ENCODE results near the gene TMPRSS7. TPM values are rescaled to one million over a fixed set of nuclear protein-coding genes. Genes with fewer than 3 reads are reported as not detected.

TMPRSS7 gene
- total RNA-seq, 4 donors from 2014 or later, result not detected

DNA sequence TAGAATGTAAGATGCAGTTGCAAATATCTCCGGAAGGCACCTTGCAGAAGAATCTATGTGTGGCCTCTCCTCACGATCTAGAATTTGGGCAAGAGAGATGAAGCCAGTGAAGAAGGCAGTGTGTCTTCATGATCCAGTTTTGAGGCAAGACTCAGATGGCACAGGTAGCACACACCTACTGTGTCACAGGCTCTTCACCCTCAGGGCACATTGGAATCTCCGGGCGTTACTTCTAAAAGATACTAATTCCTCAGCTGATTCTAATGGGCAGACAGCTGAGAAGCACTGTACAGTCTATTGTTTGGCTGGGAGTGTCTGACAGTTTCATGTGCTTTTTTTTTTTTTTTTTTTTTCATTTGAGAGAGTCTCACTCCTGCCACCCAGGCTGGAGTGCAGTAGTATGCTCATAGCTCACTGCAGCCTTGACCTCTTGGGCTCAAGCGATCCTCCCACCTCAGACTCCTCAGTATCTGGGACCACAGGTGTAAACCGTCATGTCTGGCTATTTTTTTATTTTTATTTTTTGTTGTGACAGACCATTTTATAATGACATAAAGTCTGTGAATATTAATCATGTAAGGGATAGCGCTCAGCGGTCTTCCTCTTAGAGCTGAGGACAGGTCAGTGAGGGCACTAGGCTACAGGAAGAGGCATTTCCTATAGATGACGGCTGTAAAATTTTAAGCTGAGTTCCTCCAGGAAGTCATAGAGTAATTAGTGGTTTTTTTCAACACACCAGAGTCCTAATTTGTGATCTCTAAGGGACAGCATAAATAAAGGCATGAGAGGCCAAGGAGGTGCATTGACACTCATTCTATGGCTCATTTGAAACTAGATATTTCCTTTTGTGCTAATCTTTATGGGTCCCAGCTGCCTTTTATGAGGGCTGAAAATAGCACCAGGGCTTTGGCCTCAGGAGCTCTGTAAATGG lies 55.7 kb downstream of the TMPRSS7 start:
- no peaks in the 10 kb centered on the region for H3K9me3 ChIP-seq
- 44 to 66% methylated on average over 3 to 9 of the region's 9 CpGs for WGBS, 2 donors (ENCODE audit: low coverage in 1 of 2)
- H3K27me3 ChIP-seq, result no peaks in the 10 kb centered on the region
- peaks cover 3 to 75% (median 36%) of the 10 kb centered on the region in 4 donors for H3K4me1 ChIP-seq
- no peak for DNase-seq
- peak overlapping the region; percentile 67 to 76 (median 72) for H3K27ac ChIP-seq
- TF ChIP-seq, protein P1, sequence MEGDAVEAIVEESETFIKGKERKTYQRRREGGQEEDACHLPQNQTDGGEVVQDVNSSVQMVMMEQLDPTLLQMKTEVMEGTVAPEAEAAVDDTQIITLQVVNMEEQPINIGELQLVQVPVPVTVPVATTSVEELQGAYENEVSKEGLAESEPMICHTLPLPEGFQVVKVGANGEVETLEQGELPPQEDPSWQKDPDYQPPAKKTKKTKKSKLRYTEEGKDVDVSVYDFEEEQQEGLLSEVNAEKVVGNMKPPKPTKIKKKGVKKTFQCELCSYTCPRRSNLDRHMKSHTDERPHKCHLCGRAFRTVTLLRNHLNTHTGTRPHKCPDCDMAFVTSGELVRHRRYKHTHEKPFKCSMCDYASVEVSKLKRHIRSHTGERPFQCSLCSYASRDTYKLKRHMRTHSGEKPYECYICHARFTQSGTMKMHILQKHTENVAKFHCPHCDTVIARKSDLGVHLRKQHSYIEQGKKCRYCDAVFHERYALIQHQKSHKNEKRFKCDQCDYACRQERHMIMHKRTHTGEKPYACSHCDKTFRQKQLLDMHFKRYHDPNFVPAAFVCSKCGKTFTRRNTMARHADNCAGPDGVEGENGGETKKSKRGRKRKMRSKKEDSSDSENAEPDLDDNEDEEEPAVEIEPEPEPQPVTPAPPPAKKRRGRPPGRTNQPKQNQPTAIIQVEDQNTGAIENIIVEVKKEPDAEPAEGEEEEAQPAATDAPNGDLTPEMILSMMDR (IDR thresholded peaks at IDR 0.05), result no peak
- TF ChIP-seq POLR2AphosphoS5 (IDR thresholded peaks at IDR 0.05), result peak in 1 of 3 donors; percentile 31
- TF ChIP-seq POLR2A (IDR thresholded peaks at IDR 0.05), result no peak
- no peak for TF ChIP-seq EP300 (IDR thresholded peaks at IDR 0.05; ENCODE audit: low read depth)
- intact Hi-C loops (cut with DNase I; ENCODE audit: low total_unique reads), result no loop called here
- in situ Hi-C loops (cut with MboI; ENCODE audit: low pct_ligation_motif_present in 1 of 4, low pct_unique_long_range_greater_than_20kb in 1 of 4, low sequenced_read_pairs in 3 of 4), result no loop called here
- no peak overlapping the region for H3K4me3 ChIP-seq
- H3K36me3 ChIP-seq, result no peaks in the 10 kb centered on the region

DNA sequence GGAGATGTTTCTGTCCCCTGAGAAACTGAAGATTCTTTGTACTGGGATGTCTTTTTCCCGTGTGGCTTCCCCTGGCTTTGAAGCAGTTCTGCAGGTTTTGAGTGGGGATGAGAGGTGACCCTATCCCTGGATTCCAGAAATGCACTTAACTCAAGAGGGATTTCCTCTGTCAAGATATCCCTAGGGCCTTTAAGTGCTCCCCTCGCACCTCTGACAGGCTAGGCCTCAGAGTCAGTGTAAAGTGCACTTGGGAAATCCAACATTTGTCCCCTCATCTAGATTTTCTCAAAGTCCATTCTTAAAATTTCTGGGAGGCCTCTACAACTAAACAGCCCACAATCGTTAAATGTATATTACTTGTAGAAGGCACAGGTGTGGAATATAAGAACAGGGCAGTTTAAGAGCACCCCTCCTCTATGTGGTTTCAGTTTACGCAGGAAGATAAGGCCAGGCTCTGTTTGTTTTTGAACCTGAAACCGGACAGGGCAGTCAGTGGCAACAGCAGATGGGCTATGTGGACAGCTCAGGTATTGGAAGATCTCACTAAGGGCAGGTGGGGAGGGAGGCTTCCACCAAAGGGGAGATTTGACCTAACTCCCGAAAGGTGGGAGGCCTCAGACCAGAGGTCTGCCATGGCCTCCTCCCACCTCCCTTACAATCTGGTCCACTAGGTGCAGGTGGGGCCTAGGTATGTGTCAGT lies 56.5 kb downstream of the TMPRSS7 start:
- intact Hi-C loops (cut with DNase I; ENCODE audit: low total_unique reads), result no loop called here
- TF ChIP-seq EP300 (IDR thresholded peaks at IDR 0.05; ENCODE audit: low read depth) (no peak), POLR2AphosphoS5 (IDR thresholded peaks at IDR 0.05) (peak in 2 of 3 donors; percentile 41 to 48)
- no peaks in the 10 kb centered on the region for H3K9me3 ChIP-seq
- H3K4me1 ChIP-seq, result peaks cover 3 to 72% (median 32%) of the 10 kb centered on the region in 4 donors
- in situ Hi-C loops (cut with MboI; ENCODE audit: low pct_ligation_motif_present in 1 of 4, low pct_unique_long_range_greater_than_20kb in 1 of 4, low sequenced_read_pairs in 3 of 4), result no loop called here
- H3K27ac ChIP-seq, result peak overlapping the region; percentile 67 to 76 (median 72)
- no peaks in the 10 kb centered on the region for H3K36me3 ChIP-seq
- no peak overlapping the region for H3K4me3 ChIP-seq
- DNase-seq, result peak; percentile 44
- no peaks in the 10 kb centered on the region for H3K27me3 ChIP-seq
- 57 to 86% methylated on average over 3 to 6 of the region's 6 CpGs for WGBS, 2 donors (ENCODE audit: low coverage in 1 of 2)

DNA sequence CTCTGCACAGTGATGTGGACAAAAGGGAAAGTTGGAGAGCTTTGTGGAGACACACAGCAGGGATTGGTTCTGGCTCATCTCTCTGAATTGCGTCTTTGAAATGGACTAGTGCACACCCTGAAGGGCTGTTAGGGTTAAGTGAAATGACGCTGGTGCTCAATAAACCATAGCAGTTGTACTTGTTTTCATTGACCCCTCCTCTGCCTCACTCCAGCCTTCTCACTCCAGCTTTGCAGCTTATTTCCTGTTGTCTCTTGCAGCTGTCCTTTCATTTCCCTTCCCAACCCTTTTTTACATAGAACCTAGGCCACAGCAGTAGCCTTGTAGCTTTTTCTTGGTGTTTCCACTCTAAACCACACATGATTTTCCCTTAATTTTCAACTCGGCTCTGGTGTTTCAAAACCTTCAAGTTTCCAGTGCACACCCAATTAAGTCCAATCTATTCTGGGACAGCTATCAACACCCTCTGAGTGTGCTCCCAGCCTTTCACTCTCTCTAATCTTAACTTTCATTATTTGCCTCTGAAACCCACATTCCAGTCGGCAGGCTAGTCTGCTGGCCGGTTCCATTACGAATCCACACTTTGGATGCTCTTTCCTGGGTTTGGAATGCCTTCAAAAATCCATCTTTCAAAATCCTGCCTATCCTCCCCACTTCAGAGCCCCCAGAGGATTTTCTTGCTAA lies 58.1 kb downstream of the TMPRSS7 start:
- Histone ChIP-seq H3K27ac (peak overlapping the region; percentile 49 to 70 (median 63)), H3K27me3 (no peaks in the 10 kb centered on the region), H3K9me3 (no peaks in the 10 kb centered on the region), H3K4me3 (no peak overlapping the region), H3K36me3 (no peaks in the 10 kb centered on the region), H3K4me1 (peaks cover 3 to 75% (median 35%) of the 10 kb centered on the region in 4 donors)
- DNase-seq, result peak; percentile 37
- WGBS, 2 donors (ENCODE audit: low coverage in 1 of 2), result 38 to 53% methylated on average over 5 to 6 of the region's 6 CpGs
- in situ Hi-C loops (cut with MboI; ENCODE audit: low pct_ligation_motif_present in 1 of 4, low pct_unique_long_range_greater_than_20kb in 1 of 4, low sequenced_read_pairs in 3 of 4) (no loop called here), intact Hi-C loops (cut with DNase I; ENCODE audit: low total_unique reads) (no loop called here)
- no peak for TF ChIP-seq EP300 (IDR thresholded peaks at IDR 0.05; ENCODE audit: low read depth)
- peak; percentile 37 for TF ChIP-seq POLR2A (IDR thresholded peaks at IDR 0.05)
- peak in 2 of 3 donors; percentile 30 to 50 for TF ChIP-seq POLR2AphosphoS5 (IDR thresholded peaks at IDR 0.05)
- TF ChIP-seq, protein P1 (IDR thresholded peaks at IDR 0.05), result no peak

DNA sequence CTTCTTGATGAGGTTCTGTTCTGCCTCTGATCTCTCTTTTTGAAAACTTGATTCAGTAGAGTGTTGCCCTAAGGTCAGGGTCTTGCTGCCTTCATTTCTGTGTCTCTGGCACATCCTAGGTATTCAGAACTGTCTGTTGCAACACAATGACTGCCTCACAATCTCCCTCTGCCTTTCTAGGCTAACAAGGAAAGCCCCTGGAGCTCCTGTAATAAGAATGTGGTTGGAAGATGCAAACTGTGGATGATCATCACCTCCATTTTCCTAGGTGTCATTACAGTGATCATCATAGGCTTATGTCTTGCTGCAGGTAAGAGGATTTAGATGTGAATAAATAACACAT lies 58.6 kb downstream of the TMPRSS7 start:
- no peaks in the 10 kb centered on the region for H3K36me3 ChIP-seq
- H3K9me3 ChIP-seq, result no peaks in the 10 kb centered on the region
- peaks cover 3 to 75% (median 35%) of the 10 kb centered on the region in 4 donors for H3K4me1 ChIP-seq
- TF ChIP-seq POLR2AphosphoS5 (IDR thresholded peaks at IDR 0.05) (no peak), EP300 (IDR thresholded peaks at IDR 0.05; ENCODE audit: low read depth) (no peak), POLR2A (IDR thresholded peaks at IDR 0.05) (no peak)
- TF ChIP-seq, protein P1 (IDR thresholded peaks at IDR 0.05), result no peak
- in situ Hi-C loops (cut with MboI; ENCODE audit: low pct_ligation_motif_present in 1 of 4, low pct_unique_long_range_greater_than_20kb in 1 of 4, low sequenced_read_pairs in 3 of 4) (no loop called here), intact Hi-C loops (cut with DNase I; ENCODE audit: low total_unique reads) (no loop called here)
- H3K27ac ChIP-seq, result peak overlapping the region; percentile 49 to 70 (median 63)
- no peaks in the 10 kb centered on the region for H3K27me3 ChIP-seq
- DNase-seq, result no peak
- H3K4me3 ChIP-seq, result no peak overlapping the region

Measured in transverse colon (tissue), 4 donors.